Glomerular visceral epithelial cell (primary cell): ENCODE data around the gene ESR2.
"Not testable (repeated sequence)": the region's sequence is repeated elsewhere in the genome, so short reads cannot be mapped to it uniquely, and the experiment has no call there.

Source experiments
- DNase-seq: peaks from one replicate; pipeline ENCODE4 v3.0.0-alpha.2; 2016; ENCODE audit errors: extremely low spot score

The ESR2 gene

DNA sequence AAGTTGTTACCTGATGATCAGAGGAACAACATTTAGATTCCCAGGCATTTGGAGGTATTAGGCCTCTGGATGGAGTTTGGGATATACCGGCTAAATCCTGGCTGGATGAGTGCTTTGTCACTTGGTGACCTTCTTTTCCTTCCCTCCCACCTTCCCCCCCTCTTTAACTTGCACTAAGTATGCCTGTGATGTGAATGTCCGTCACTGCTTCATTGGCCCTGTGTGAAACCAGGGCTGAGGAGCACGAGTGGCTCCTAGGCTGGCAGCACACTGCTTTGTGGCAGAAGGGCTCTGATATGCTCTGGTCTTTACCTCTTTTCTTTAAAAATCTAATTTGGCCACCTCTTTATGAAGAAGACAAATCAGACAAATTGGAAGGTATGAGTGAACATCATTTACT, 95.7 kb downstream of the ESR2 start:
- DNase-seq = no peak

DNA sequence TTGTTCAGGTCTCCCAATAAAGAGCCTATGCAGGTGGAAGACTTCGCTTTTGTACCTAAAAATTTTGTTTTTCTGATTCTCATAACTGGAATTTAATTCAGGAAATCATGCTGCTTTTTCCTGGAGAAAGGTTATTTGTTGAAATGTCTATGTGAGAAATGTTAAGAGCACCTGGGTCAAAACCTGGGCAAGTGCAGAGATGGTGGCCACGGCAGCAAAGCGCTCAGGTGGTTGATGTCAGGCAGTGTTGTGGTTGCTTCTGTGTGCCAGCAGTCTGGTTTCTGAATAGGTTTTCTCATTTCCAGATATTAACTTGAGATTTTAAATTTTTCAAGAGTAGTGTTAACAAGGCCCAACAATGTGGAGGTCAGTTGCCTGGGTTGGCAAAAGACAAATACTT, 96.2 kb downstream of the ESR2 start:
- no peak for DNase-seq

DNA sequence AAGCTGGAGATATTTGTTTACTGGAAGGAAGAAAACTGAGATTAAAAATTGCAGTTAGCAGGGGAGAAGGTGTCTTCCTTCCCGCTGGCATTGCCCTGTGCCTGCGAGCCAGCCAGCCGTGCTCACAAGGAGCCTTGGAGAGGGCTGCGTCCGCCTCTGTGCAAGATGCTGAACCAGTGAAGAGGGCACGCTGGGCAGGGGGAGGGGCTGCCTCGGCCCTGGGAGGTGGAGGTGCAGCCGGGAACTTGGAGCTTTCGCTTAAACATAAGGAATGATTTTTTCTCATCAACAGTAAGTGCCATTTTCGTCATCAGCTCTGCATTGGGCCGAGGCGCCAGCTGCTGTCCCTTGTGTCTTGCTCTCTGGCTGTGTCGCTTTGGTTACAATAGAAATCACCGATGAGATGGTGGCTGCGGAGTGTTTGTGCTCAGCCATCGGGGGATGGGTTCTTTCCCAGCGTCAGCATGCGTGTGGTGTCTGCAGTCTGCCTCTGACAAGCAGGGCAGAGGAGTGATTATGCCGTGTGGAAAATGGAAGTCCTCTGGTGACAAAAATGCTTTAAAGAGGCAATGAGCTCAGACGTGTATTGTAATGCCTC, 97.3 kb downstream of the ESR2 start:
- no peak for DNase-seq

DNA sequence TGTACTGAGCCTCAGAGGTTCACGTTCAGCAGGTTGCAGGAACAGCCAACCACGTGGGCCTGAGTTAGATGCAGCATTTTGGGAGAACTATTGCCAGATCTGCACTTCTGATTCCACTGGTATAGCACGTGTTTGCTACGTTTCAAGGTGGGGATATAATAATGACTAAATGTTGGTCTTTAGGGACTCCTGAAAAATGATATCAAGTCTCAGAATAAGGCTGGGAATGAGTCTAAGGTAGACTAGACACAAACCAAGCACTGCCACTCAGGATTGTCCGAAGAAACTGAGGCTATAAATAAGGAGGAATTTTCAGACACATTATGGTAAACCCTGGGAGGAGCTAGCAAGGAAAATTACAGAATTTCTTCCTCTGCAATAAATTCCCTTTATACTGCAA, 98.1 kb downstream of the ESR2 start:
- no peak for DNase-seq

DNA sequence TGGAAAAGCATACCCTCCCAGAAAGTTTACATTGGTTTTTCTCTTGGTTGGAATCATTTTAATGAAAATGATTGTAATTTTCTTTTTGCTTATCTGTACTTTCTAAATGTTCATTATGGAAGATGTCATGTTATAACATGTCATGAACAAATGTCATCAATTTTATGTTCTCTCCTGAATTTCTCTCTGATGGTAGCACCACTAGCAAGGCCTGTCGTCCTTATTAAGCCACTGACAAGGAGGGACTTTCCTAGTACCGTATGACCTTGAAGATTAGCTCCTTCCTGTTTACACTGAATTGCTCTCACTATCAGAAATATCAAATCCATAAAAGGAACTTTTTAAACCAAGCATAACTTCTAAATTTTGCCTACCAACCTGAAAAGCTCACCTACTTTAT, 99.0 kb downstream of the ESR2 start:
- DNase-seq = no peak

DNA sequence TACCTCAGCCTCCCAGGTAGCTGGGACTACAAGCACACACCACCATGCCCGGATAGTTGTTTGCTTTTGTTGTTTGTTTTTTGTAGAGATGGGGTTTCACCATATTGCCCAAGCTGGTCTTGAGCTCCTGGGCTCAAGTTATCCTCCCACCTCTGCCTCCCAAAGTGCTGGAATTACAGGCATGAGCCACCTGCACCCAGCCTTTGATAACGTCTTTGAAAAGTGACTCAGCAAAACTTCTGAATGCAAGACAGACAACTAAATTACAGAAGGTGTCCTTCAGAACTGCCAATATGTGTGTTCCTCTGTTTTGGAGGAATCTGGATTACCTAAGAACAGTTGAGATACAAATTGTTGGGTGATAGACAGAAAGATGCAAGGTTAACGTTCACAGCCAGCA, 99.8 kb downstream of the ESR2 start:
- DNase-seq = no peak

DNA sequence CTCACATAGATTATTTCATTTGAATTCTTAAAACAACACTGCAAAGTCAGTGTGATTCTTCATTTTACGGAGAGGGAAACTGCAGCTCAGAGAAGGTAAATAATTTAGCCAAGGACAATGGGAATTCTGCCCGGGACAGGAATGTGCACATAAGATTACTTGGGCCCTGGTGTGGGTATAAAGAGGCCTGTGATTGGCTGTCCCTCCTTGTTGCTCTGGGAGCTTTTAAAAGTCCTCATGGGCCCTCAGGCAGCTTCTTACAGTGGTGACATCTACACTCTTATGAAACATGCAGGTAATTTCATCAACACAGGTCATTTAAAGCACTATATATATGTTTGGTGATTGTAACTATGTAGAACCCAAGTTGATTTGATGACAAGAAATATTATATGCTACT, 100.3 kb downstream of the ESR2 start:
- DNase-seq = no peak

DNA sequence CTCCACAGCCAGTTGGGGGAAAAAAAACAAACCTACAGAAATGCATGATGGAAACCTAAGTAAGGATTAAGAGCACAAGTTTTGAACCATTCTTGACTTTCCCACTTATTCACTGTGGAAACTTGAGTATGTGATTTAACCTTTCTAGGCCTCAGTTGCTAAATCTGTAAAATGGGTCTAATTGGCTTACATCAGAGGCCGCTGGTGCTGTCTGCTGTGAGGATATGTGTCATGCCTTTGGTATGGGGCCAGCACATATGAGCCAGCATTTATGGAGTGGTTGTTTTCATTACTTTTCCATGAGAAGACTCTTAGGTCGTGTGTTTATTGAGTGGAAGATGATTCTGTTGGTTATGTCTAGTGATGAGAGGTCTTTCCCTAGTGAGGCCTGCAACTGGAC, 102.4 kb downstream of the ESR2 start:
- DNase-seq = peak; percentile 59

DNA sequence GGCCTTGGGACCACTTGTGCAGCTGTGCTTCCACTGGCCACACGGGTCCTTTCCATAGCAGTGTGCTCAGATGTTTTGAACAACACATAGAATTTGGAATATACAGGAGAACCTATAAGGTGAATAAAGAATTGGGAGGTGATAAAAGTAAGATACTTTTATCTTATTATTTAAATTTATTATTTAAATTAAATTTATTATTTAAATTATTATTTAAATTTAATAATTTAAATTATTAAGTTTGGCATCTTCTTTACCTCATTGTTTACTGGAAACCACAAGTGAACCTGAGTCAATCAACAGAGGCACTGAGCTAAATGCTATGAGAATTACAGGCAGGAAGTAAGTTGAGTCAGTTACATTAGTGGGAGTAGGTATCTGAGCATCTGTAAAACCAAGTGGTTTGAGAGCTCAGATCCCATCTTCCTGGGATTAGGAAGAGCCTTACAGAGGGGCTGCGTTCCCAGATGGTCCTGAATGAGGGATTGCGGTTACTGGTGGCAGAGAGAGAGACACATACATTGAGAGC, 103.1 kb downstream of the ESR2 start:
- no peak for DNase-seq

DNA sequence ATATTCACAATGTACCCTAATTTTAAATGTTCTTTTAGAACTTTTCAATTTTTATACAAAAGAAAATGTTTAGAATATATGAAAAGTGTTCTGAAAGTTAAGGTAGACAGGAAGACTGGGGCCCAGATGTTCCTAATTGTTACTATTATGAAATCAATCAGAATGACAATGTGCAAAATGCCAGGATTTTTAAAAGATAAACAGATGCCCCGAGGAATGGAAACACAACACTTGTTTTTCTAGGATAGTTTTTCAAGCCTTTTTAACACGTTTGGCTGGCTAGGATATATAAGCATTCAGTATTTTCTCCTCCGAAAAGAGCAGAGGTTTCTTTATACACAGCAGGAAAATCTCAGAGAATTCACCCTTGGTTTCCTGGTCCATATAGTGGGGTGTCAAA, 106.8 kb downstream of the ESR2 start:
- DNase-seq = no peak

DNA sequence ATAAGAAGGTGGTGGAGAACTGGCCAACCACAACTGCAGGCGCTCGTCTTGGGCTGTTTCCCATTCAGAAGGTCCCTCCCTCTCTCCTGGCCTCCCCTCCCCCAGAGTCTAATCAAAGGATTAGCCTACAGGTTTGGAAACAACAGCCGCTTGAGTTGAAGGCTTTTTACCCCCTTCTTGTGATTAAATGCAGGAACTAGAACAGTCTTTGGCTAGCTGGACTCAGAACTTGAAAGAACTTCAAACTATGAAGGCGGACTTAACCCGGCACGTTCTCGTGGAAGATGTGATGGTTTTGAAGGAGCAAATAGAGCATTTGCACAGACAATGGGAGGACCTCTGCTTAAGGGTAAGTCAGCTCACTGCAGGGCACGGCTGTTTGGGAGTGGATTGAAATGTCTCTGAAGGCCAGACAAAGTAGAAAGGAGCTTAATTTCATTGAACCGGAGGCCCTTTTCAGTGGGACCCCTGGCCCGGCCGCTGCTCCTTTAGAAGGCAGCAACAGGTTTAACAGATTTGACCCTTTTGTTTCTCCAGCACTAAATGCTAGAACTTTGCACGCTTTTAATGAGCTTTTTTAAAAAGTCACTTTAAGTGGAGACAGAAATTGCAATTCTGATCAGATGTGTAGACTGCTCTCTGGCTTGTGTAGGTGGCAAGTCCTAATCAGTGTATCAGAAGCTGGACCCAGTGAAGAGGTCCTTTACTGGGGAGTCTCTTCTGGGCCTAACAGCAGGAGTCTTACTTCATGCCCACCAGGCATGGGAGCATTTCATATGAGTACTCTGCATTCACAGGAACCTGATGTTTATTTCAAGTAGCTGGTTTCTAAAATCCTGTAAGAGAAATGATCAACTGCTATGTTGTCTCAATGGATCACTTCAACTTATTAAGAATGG, 107.7 kb downstream of the ESR2 start:
- no peak for DNase-seq

DNA sequence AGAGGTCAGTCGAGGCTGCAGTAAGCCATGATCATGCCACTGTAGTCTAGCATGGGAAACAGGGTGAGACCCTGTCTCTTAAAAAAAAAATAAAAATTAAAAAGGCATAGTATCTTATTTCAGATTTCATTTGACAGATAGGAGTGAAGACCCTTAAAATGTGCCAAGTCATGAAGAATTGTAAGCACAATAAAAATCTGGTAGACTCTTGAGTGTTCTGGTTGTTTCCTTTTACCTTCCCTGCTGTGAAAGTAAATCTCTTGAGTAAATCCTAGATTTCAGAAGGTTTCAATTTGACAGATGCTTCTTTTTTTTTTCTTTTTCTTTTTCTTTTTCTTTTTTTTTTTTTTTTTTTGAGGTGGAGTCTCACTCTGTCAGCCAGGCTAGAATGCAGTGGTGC, 109.0 kb downstream of the ESR2 start:
- DNase-seq = no peak

DNA sequence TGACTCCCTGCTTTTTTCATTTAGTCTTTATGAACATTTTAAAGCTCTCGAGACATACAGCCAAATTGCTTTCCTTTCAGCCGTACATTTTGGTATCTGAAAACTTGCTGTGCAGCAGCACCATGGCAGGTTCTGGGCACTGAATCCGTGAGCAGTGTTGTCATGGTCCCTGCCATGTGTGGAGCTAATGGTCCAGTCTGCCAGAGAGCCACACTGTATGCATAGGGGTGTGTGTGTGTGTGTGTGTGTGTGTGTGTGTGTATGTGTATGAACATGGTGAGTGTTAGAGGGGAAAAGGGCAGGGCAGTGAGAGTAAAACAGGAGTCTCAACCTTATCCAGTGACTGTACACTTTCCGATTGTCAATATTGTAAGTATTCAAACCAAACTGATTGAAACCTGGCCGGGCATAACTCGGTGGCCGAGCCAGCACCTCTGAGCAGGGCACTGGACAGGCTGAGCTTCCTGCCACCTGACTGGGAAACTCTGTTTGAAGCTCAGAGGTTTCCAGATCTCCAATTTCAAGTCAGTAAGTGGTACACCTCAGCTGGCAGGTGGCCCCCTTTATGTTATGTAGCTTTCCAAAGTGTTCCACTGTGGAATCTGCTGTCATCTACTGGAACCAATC, 110.0 kb downstream of the ESR2 start:
- no peak for DNase-seq

DNA sequence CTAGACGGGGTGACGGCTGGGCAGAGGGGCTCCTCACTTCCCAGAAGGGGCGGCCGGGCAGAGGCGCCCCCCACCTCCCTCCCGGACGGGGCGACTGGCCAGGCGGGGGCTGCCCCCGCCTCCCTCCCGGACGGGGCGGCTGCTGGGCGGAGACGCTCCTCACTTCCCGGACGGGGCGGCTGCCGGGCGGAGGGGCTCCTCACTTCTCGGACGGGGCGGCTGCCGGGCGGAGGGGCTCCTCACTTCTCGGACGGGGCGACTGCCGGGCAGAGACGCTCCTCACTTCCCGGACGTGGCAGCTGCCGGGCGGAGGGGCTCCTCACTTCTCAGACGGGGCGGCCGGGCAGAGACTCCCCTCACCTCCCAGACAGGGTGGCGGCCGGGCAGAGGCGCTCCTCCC, 111.3 kb downstream of the ESR2 start:
- DNase-seq = not testable (repeated sequence)

DNA sequence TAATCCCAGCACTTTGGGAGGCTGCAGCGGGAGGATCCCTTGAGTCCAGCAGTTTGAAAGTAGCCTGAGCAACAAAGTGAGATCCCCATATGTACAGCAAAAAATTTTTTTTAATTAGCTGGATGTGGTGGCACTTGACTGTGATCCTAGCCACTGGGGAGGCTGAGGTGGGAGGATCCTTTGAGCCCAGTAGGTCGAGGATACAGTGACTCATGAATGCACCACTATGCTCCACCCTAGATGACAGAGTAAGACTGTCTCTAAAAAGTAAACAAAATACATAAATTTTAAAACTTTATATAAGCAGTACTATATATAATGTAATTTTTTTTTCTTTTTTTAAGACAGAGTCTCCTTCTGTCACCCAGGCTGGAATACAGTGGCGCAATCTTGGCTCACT, 115.4 kb downstream of the ESR2 start:
- no peak for DNase-seq

DNA sequence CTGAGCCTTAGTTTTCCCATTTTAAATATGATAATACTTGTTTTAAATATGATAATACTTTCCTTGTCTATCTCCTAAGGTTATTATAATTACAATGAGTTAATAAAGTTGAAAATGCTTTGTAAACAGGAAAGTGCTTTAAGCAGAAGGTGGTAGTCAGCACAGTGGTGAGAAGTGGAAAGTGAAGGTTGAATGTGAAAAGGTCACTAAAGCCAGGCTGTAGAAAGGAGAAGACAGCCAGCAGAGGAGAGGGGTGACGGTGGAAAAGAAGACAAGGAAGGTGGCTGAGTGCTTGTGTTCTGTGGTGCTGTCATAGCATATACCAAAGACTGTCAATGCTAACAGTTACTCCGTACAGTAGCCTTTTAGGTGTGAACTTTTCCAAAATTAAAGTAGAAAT, 117.8 kb downstream of the ESR2 start:
- DNase-seq = no peak

DNA sequence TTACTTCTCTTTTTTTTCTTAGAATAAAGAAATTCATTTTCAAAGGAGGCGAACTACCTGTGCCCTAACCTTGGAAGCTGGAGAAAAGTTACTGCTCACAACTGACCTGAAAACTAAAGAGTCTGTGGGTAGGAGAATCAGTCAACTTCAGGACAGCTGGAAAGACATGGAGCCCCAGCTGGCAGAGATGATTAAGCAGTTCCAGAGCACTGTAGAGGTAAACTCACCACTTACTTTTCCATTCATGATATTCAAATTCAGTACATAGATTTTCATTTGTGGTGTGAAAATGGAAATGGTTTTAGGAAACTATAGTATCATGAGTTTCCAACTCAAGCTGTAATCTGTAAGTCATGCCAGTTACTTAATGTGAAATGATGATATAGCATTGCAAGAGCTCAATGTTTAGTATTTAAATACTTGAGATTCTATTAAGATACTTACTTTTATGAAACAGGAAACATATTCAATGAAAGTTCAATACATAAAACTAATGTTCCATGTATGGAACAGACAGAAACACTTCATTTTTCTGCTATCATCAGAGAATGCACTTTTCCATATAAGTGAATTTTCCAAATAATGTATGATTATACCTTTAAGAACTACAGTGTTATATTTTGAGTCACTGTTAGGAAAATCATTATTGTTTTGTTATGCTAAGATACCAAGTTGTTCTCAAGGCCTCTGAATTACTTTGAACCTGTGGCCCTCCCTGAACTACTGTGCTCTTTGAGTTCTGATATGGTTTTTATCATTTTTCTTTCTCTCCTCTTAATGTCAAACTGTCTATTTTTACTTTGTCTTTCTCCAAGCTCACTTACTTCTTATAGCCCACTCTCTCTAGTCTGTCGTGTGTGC, 119.0 kb downstream of the ESR2 start:
- DNase-seq = no peak

DNA sequence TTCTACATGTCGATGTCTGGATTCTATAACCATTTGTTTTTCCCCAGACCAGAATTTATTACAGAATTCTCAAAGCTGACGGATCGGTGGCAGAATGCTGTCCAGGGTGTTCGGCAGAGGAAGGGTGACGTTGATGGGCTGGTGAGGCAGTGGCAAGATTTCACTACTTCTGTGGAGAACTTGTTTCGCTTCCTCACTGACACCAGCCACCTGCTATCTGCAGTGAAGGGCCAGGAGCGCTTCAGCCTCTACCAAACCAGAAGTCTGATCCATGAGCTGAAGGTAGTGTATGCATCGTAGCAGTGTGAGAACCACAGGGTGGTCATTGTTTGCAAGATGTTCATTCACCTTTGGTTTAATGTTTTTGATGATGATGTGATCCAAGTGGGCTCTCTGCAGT, 124.0 kb downstream of the ESR2 start:
- no peak for DNase-seq

DNA sequence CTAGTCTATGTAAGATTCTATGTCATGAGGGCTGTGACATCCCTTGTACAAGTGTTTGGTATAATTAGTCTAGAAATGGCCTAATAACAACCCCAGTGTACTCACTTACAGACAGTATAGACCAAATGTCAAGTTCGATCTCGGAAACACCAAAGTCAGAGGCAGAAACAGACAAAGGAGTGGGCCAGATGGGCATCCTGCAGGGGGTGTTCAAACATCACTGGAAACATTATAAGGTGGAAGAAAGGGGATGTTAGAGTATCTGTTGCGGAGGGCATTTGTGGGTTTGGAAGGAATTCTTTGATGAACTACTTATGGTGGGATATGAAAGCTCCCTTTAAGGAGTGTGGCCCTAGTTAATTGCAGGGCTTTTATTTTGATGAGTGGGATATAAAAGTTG, 134.6 kb downstream of the ESR2 start:
- DNase-seq = no peak

DNA sequence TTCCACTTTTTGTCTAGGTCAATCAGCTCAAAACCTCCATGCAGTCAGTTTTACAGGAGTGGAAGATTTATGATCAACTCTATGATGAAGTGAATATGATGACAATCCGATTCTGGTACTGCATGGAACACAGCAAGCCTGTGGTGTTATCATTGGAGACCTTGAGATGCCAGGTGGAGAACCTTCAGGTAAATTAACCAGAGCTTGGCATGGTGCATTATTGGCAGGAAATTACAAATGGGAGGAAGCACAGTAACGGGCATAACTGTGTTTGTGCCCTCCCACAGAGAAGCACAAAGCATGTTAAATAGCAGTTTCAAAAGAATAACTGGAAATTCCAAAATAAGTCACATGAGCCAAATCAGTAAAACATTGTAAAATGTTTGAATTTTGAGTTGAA, 135.6 kb downstream of the ESR2 start:
- DNase-seq = no peak

DNA sequence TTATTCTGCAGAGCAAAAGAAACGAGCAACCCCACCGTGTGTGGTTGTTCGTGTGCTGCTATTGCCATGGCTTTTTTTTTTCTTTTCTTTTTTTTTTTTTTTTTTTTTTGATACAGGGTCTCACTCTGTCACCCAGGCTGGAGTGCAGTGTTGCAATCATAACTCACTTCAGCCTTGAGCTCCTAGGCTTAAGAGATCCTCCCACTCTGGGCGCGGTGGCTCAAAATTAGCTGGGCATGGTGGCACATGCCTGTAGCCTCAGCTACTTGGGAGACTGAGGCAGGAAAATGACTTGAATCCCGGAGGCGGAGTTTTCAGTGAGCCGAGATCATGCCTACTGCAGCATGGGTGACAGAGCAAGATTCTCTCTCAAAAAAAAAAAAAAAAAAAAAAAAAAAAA, 144.2 kb downstream of the ESR2 start:
- DNase-seq = no peak
